ENCODE measurements around the gene MAP6. TPM values are rescaled to one million over a fixed set of nuclear protein-coding genes. Genes with fewer than 3 reads are reported as not detected.
A peak's percentile ranks its signal among the peaks of the same experiment; 100 is the strongest.

Gene MAP6
- total RNA-seq, 1 donor from 2014 or later = 0.13 TPM

DNA sequence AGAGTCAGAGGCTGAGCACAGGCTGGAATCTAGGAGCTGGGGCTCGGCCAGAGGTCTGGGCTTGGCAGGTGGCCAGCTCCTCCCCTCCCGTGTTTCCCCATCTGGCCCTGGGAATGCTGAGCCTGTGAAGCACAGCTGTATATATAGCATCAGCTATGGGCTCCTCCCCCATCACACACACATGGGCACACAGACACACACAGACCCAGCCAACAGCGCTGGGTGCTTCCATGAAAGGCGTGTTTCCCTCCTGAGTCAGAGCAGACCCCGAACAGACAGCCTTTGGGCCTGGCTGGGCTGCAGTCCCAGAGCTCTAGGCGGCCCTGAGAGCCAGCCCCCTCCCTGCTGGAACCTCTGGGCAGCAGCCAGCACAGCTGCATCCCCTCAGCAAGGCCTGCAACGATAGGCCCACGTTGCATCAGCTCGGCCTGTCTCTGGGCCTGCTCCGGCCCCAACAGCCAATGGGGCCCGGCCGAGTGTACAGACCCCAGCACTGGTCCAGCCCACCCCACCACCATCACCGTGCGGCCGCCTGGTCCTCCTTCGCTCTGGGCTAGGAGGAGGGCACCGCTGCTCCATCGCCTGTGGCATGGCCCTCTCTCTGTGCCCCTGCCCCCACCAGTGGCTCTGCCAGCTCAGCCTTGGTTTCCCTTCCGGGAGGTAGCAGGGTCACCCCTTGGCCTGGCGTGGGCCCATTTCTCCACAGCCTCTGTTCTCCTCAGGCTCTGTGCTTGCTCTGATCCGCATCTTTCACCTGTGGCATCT is 114.4 kb downstream of the MAP6 start:
- peak; percentile 97 for DNase-seq (ENCODE audit: low read depth, low spot score)

DNA sequence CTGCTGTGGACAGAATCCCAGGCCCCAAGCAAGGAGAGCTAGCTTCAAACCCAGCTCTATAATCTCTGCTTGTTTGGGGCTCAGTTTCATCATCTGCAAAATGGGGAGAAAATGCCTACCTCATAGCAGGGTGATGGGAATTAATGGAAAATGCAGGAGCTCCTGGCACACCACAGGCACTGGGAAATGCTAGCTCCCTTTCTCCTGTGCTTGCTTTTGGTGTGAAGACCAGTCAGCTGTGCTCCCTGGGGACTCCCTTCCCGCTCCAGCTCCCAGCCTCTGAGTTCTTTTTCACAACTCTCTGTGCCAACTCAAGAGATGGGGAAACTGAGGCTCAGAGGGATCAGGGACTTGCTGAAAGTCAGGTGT is 115.0 kb downstream of the MAP6 start:
- DNase-seq (ENCODE audit: low read depth, low spot score) = no peak

DNA sequence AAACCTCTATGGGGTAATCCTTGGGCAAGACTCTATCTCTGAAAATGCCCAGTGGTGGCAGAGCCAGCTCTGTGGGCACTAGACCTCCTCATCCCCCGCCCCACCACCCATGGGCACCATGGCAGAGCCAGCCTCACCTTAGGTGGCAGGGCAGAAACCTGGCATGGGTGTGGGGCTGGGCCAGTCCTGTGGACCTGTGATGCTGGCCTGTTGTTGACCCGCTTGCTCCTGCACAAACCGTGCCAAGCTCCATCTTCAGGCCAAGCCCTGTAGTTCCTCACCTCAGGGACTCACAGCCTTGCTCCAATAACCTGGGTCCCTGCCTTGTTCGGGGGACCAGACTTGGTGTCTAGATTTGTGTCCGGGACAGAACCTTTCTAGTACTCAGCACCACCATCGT is 115.7 kb downstream of the MAP6 start:
- no peak for DNase-seq (ENCODE audit: low read depth, low spot score)

DNA sequence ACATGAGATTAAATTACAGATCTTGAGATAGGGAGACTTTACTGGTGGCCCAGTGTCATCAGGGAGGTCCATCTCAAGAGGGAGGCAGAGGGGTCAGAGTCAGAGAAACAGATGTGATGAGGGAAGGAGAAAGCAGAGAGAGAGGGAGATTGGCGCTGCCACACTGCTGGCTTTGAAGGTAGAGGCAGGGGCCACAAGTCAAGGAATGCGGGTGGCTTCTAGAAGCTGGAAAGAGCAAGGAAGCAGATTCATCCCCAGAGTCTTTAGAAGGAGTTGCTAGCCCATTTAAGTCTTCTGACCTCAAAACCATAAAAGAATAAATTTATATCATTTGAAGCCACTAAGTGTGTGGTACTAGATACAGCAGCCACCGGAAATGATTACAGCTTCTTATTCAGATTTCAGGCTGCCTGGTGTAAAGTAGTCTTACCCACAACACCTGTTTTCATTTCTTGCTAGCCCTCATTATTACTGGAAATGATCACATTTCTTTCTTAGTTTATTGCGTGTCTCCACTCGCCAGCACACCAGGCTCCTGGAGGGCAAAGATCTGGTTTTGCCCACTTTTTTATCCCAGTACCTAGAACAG is 119.4 kb downstream of the MAP6 start:
- DNase-seq (ENCODE audit: low read depth, low spot score) = no peak

DNA sequence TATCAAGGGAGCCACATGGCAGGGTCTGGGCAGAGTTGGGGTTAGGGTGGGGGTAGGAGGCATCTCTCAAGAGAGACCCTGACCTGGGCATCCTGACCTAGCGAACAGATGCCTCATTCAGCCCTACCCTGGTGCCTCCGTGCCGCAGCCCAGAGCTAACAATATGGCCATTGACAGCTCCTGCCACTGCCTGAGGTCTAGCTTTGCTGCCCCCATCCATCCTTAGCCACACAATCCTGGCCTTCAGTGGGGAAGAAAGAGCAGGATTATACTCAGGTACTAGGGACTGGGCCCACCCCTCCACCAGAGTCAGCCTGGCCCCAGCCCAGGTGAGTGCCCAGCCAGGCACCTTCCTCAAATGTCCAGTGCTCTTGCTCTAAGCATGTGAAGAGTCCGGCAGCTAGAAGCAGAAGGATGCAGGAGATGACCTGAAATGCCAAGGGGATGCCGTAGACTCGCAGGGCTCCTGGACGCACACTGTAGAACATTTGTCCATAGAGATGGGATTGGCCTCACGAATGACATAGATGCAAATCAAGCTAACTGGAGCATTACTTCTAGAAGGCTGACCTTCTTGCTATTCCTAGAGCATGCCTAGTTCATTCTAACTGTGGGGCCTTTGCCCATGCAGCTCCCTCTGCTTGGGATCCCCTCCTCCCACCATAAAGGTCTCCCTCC is 120.1 kb downstream of the MAP6 start:
- no peak for DNase-seq (ENCODE audit: low read depth, low spot score)

DNA sequence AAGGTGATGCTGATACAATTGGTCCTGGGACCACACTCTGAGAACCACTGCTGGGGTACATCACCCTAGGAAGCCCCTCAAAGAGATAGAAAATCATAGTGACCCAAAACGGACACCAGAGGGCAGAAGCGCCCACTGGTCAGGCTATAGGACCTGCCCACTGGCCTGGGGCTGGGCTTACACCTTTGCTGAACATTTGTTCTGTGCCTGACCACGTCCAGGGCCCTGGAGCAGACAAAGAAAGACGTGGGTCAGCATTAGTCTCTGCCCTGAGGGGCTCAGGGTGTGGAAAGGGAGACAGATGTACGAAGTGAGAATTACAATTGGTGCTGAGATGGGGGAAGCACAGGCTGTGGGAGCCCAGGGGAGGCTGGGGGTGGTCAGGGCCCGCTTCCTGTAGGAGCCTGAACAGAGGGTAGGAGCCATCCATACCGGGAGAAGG is 121.2 kb downstream of the MAP6 start:
- DNase-seq (ENCODE audit: low read depth, low spot score) = peak; percentile 17

DNA sequence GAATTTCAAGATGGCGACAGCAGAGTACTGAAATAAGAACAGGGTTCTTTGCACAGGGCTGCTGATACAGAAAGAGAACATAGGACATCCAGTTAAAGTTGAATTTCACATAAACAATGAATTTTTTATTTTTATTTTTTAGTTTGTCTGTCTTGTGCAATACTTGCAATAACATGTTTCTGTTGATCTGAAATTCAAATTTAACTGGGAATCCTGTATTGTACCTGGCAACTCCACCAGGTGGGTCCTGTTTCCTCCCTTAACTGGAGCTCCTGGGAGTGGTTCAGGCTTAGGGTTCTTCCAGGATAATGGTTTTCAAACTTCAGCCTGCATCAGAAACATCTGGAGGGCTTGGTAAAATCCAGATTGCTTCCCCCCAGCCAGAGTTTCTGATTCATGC is 121.7 kb downstream of the MAP6 start:
- DNase-seq (ENCODE audit: low read depth, low spot score) = no peak

DNA sequence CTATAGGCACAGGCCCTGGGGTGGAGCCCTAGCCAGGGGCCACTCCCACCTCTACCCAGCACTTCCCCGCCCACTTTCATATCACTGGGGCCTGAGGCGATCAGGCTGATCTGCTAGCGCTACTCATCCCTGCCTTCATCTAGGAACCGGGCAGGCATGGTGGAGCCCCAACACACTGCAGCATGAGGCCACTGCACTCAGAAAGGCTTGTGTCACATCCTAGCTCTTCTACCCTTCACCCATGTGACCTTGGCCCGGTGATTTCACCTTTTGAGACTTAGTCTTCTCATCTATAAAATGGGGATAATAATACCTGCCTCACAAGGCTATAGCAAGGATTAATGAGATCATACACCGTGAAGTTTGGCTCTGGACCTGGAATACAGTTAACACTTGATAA is 125.0 kb downstream of the MAP6 start:
- no peak for DNase-seq (ENCODE audit: low read depth, low spot score)

DNA sequence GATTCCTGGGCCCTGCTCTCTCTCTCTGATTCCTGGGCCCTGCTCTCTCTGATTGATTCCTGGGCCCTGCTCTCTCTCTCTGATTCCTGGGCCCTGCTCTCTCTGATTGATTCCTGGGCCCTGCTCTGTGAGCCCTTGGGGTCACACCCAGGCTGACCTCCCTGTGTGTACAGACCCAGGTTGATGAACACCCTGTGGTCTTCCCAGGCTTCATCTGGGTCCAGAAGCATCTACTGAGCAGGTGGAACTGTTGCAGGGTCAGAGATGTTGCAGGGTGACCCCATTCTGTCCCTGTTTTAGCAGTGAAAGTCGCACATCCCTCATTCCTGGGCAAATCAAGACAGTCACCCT is 126.8 kb downstream of the MAP6 start:
- no peak for DNase-seq (ENCODE audit: low read depth, low spot score)

DNA sequence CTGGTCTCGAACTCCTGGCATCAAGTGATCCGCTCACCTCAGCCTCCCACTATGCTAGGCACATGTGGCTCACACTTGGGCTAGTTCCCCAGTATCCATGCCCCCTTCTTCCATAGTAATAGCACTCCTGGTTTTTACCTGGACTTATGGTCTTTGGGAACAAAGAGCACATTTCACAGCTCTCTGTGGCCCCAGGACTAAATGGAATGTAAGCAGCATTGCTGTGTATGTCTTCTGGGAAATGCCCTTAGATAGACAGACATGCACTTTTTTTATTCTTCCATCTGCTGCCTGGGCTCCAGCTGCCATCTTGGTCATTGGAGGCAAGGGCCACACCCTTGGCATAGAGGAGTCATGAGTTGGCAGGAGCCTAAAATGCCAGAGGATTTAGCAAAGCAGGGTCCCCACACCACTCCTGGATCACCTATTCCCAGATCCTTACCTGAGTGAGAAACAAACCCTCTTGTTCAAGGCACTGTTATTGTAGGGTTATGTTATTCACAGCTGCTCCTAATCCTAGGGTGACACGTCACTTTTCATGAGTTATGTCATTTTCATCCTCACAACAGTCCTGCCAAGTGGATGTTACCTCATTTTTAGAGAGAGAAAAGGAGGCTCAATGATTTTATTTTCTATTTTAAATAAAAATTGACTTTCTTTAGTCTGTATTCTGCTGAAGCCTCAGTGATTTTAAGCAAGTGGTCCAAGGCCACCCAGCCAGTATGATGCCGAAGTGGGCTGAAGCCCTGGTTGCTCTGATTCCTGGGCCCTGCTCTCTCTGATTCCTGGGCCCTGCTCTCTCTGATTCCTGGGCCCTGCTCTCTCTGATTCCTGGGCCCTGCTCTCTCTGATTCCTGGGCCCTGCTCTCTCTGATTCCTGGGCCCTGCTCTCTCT is 127.4 kb downstream of the MAP6 start:
- DNase-seq (ENCODE audit: low read depth, low spot score) = no peak

DNA sequence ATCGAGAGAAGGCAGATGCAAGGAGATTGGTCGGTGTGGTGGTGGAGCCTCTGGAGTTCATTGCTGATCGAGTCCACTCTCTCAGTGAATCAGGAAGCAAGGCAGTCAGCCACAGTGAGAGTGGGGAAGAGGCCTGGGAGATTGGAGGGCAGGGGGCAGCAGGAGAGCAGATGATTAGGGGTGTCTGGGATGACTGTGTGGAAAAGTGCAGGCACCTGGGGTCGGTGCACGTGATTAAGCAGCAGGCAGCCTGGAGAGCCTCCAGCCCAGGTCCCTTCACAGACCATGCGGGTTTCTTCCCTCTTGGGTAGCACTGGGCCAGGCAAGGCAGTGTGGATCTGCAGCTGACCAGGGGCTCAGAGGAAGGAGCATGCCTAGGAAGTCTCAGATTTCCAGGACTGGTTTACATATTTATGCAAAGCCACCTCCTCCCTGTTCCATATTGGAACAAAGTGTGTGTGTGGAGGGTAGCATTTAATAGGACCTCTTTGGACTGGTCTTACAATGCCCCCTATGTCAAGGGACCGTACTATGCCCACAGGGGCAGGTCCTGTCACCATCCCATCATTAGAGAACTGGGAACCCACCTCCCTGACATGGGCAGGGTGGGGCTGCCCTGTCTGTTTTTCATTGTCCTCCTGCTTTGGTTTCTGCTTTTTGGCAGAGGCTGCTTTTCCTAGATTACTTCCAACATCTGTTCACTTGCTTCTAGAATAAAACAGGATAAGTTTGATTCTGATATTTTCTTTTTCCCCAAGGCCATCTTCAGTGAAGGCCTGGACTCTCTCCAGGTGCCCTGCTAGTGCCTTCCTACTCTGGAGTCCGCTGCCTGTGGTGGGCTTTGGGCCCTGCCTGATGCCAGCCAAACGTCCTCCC is 129.1 kb downstream of the MAP6 start:
- no peak for DNase-seq (ENCODE audit: low read depth, low spot score)

DNA sequence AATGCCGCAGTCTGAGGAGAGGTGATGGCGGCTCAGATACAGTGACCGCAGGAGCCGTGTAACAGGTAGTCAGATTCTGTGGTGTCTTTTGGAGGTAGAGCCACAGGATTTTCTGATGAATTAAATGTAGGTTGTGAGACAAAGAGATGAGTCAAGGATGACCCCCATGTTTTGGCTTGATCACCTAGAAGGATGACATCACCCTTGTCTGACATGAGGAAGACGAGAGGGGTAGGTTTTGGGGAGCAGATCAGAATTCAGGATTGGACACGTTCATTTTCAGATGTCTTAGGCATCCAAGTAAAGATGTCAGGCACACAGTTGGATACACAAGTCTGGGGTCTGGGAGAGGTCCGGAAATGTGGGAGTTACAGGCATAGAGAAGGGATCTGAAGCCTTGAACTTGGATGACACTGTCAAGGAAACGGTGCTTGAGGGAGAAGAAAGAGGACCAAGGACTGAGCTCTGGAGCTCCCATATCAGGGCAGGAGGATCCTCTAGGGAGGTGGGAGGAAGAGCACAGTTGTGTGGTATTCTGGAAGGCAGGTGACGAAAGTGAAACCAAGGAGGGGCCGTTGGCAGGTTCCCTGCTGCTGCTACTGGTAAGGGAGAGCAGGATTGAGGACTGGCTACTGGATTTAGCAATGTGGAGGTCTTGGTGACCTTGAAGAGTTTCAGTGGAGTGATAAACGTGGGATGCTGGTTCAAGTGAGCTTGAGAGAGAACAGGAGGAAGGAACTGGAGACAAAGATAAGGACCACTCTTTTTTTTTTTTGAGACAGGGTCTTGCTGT is 130.5 kb downstream of the MAP6 start:
- no peak for DNase-seq (ENCODE audit: low read depth, low spot score)

DNA sequence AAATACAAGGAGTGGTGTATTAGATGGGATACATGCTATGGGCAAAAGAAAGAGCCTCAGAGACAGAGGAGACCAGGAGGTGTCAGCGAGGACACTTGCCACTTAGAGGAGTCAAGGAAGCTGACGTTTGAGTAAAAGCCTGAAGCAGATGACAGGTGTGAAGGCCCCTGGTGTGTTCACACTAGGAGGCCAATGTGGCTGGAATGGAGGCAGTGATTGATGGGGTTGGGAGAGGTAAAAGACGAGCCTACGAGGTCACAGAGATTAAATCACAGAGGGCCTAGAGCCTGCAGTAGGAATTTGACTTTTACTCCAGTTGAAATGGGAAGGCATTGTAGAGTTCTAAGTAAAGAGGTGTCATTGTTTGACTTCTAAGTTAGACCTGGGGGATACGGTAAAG is 131.1 kb downstream of the MAP6 start:
- DNase-seq (ENCODE audit: low read depth, low spot score) = no peak

Other genes with a start within 250 kb of the MAP6 start
- gene KLHL35, start 235.8 kb downstream of the MAP6 start, total RNA-seq = 2.0 and 2.6 TPM in 2 replicates
- gene GDPD5, start 143.1 kb downstream of the MAP6 start, total RNA-seq = 17.5 and 42.6 TPM in 2 replicates
- 426 and 732 TPM in 2 replicates for gene SERPINH1, start 106.8 kb downstream of the MAP6 start, total RNA-seq
- gene MOGAT2, start 48.8 kb upstream of the MAP6 start, total RNA-seq = not detected in 2 replicates
- 0.49 and 2.2 TPM in 2 replicates for gene DGAT2, start 99.7 kb upstream of the MAP6 start, total RNA-seq
- gene UVRAG, start 146.2 kb upstream of the MAP6 start, total RNA-seq = 67.2 and 68.0 TPM in 2 replicates

Data from pulmonary artery endothelial cell (primary cell).